ENCODE data around the gene THAP11. TPM values are rescaled to one million over a fixed set of nuclear protein-coding genes. Genes with fewer than 3 reads are reported as not detected.

THAP11 gene
- total and polyA plus RNA-seq, 2 of the 13 experiments (the other 11 are each of a cell fraction or from before 2014, with no cell fraction given), result 44.2 to 53.4 TPM

DNA sequence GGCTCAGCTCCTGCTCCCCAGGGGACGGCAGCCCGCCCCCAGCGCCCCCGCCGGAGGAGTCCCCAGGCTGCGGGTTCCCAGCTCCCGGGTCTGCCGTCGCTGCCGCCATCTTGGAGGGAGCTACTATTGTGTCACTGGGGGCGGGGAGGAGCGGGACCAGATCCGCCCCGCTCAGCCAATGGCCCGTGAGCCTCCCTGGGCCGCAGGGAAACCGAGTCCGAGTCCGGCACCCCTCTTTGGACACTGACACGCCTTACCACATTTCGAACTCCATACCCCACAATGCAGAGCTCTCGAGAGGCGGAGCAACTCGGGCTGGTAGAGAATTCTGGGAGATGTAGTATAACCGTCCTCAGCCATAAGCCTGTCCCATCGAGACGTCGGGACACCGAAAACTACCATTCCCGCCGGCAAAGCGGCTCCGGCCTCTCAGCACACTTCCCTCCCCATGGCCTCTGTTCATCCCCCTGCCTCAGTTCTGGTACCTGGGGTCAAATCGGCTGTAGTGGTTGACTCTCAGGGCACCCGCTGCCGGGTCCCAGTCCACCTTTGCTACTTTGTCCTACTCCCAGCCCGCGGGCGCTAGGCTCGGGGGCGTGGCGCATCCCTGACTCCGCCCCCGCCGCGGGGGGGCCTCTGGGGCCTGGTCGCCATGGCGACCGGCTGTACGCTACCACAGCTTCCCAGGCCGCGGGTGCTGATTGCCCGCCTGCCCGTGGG is 35.5 kb upstream of the THAP11 start, which contains the start of the genes RANBP10 and TSNAXIP1 (continued):
- no peak for TF ChIP-seq MTF2 (CRISPR knock-in tag; IDR thresholded peaks at IDR 0.05; ENCODE audit: borderline replicate concordance)
- TF ChIP-seq, protein P1, sequence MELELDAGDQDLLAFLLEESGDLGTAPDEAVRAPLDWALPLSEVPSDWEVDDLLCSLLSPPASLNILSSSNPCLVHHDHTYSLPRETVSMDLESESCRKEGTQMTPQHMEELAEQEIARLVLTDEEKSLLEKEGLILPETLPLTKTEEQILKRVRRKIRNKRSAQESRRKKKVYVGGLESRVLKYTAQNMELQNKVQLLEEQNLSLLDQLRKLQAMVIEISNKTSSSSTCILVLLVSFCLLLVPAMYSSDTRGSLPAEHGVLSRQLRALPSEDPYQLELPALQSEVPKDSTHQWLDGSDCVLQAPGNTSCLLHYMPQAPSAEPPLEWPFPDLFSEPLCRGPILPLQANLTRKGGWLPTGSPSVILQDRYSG (CRISPR knock-in tag; IDR thresholded peaks at IDR 0.05), result no peak
- TF ChIP-seq, protein P2, sequence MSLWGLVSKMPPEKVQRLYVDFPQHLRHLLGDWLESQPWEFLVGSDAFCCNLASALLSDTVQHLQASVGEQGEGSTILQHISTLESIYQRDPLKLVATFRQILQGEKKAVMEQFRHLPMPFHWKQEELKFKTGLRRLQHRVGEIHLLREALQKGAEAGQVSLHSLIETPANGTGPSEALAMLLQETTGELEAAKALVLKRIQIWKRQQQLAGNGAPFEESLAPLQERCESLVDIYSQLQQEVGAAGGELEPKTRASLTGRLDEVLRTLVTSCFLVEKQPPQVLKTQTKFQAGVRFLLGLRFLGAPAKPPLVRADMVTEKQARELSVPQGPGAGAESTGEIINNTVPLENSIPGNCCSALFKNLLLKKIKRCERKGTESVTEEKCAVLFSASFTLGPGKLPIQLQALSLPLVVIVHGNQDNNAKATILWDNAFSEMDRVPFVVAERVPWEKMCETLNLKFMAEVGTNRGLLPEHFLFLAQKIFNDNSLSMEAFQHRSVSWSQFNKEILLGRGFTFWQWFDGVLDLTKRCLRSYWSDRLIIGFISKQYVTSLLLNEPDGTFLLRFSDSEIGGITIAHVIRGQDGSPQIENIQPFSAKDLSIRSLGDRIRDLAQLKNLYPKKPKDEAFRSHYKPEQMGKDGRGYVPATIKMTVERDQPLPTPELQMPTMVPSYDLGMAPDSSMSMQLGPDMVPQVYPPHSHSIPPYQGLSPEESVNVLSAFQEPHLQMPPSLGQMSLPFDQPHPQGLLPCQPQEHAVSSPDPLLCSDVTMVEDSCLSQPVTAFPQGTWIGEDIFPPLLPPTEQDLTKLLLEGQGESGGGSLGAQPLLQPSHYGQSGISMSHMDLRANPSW (CRISPR knock-in tag; IDR thresholded peaks at IDR 0.05; ENCODE audit: borderline replicate concordance), result 0 out of 2 replicates have a peak, but pooled peaks have one; percentile 71
- TF ChIP-seq ZNF749 (CRISPR knock-in tag; IDR thresholded peaks at IDR 0.05; ENCODE audit: borderline replicate concordance), result no peak
- TF ChIP-seq SNAI1 (CRISPR knock-in tag; IDR thresholded peaks at IDR 0.05; ENCODE audit: borderline replicate concordance), result no peak
- TF ChIP-seq ZNF101 (CRISPR knock-in tag; IDR thresholded peaks at IDR 0.05; ENCODE audit: borderline replicate concordance, low read depth), result no peak
- peak; percentile 26; the same call in 1 of the 2 replicates for TF ChIP-seq ZNF556 (CRISPR knock-in tag; IDR thresholded peaks at IDR 0.05; ENCODE audit: borderline replicate concordance)
- TF ChIP-seq ZFYVE20 (CRISPR knock-in tag; IDR thresholded peaks at IDR 0.05; ENCODE audit: borderline replicate concordance, low read depth), result no peak
- peak; percentile 96; the same call in 1 of the 2 replicates for TF ChIP-seq ZNF839 (CRISPR knock-in tag; IDR thresholded peaks at IDR 0.05; ENCODE audit: borderline replicate concordance)
- no peak; the same call in none of the 2 replicates for TF ChIP-seq TGIF2 (CRISPR knock-in tag; IDR thresholded peaks at IDR 0.05)
- TF ChIP-seq IKZF4 (CRISPR knock-in tag; IDR thresholded peaks at IDR 0.05; ENCODE audit: borderline replicate concordance, low read depth, not compliant biosample characterization), result peak; percentile 61
- no peak for TF ChIP-seq ZNF558 (CRISPR knock-in tag; IDR thresholded peaks at IDR 0.05; ENCODE audit: borderline replicate concordance)
- peak; percentile 75; the same call in 1 of the 2 replicates for TF ChIP-seq ZZZ3 (CRISPR knock-in tag; IDR thresholded peaks at IDR 0.05; ENCODE audit: borderline replicate concordance)
- TF ChIP-seq, protein P3, sequence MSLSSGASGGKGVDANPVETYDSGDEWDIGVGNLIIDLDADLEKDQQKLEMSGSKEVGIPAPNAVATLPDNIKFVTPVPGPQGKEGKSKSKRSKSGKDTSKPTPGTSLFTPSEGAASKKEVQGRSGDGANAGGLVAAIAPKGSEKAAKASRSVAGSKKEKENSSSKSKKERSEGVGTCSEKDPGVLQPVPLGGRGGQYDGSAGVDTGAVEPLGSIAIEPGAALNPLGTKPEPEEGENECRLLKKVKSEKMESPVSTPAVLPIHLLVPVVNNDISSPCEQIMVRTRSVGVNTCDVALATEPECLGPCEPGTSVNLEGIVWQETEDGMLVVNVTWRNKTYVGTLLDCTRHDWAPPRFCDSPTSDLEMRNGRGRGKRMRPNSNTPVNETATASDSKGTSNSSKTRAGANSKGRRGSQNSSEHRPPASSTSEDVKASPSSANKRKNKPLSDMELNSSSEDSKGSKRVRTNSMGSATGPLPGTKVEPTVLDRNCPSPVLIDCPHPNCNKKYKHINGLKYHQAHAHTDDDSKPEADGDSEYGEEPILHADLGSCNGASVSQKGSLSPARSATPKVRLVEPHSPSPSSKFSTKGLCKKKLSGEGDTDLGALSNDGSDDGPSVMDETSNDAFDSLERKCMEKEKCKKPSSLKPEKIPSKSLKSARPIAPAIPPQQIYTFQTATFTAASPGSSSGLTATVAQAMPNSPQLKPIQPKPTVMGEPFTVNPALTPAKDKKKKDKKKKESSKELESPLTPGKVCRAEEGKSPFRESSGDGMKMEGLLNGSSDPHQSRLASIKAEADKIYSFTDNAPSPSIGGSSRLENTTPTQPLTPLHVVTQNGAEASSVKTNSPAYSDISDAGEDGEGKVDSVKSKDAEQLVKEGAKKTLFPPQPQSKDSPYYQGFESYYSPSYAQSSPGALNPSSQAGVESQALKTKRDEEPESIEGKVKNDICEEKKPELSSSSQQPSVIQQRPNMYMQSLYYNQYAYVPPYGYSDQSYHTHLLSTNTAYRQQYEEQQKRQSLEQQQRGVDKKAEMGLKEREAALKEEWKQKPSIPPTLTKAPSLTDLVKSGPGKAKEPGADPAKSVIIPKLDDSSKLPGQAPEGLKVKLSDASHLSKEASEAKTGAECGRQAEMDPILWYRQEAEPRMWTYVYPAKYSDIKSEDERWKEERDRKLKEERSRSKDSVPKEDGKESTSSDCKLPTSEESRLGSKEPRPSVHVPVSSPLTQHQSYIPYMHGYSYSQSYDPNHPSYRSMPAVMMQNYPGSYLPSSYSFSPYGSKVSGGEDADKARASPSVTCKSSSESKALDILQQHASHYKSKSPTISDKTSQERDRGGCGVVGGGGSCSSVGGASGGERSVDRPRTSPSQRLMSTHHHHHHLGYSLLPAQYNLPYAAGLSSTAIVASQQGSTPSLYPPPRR (CRISPR knock-in tag; IDR thresholded peaks at IDR 0.05; ENCODE audit: borderline replicate concordance), result 0 out of 2 replicates have a peak, but pooled peaks have one; percentile 24
- peak; percentile 79 for TF ChIP-seq KDM5A (IDR thresholded peaks at IDR 0.05; ENCODE audit: borderline replicate concordance, low read length)
- TF ChIP-seq, protein P4, sequence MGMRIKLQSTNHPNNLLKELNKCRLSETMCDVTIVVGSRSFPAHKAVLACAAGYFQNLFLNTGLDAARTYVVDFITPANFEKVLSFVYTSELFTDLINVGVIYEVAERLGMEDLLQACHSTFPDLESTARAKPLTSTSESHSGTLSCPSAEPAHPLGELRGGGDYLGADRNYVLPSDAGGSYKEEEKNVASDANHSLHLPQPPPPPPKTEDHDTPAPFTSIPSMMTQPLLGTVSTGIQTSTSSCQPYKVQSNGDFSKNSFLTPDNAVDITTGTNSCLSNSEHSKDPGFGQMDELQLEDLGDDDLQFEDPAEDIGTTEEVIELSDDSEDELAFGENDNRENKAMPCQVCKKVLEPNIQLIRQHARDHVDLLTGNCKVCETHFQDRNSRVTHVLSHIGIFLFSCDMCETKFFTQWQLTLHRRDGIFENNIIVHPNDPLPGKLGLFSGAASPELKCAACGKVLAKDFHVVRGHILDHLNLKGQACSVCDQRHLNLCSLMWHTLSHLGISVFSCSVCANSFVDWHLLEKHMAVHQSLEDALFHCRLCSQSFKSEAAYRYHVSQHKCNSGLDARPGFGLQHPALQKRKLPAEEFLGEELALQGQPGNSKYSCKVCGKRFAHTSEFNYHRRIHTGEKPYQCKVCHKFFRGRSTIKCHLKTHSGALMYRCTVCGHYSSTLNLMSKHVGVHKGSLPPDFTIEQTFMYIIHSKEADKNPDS (CRISPR knock-in tag; IDR thresholded peaks at IDR 0.05), result peak; percentile 16; the same call in 1 of the 2 replicates

All from HepG2 (cell line).